ENCODE data around the gene ARRDC4. TPM values are rescaled to one million over a fixed set of nuclear protein-coding genes. Genes with fewer than 3 reads are reported as not detected.

Gene ARRDC4
- total RNA-seq, 3 donors from 2014 or later: 13.9 to 25.8 (median 20.0) TPM

GRCh38 chr15:97930230-97930629 is 30.3 kb upstream of the ARRDC4 start:
- intact Hi-C loops (cut with DNase I; ENCODE audit: low total_unique reads): no loop called here
- H3K27ac ChIP-seq: no peak overlapping the region
- peaks cover 0 to 15% of the 10 kb centered on the region in 2 donors for H3K9me3 ChIP-seq

GRCh38 chr15:97931314-97931713 is 29.2 kb upstream of the ARRDC4 start:
- intact Hi-C loops (cut with DNase I; ENCODE audit: low total_unique reads): no loop called here
- Histone ChIP-seq H3K36me3 (no peaks in the 10 kb centered on the region), H3K9me3 (peaks cover 0 to 18% of the 10 kb centered on the region in 2 donors), H3K27ac (no peak overlapping the region), H3K27me3 (no peaks in the 10 kb centered on the region), H3K4me1 (no peaks in the 10 kb centered on the region), H3K4me3 (no peak overlapping the region)
- TF ChIP-seq CTCF (IDR thresholded peaks at IDR 0.05) (no peak), POLR2A (IDR thresholded peaks at IDR 0.05) (no peak), POLR2AphosphoS5 (IDR thresholded peaks at IDR 0.05) (no peak)
- no peak for DNase-seq (ENCODE audit: low spot score in 2 of 2)

More at GRCh38 chr15:97930230-97930629, 30.3 kb upstream of the ARRDC4 start:
- Histone ChIP-seq H3K27me3 (no peaks in the 10 kb centered on the region), H3K4me3 (no peak overlapping the region), H3K36me3 (no peaks in the 10 kb centered on the region), H3K4me1 (no peaks in the 10 kb centered on the region)
- DNase-seq (ENCODE audit: low spot score in 2 of 2): no peak
- TF ChIP-seq POLR2AphosphoS5 (IDR thresholded peaks at IDR 0.05): no peak
- TF ChIP-seq CTCF (IDR thresholded peaks at IDR 0.05): no peak
- no peak for TF ChIP-seq POLR2A (IDR thresholded peaks at IDR 0.05)

DNA sequence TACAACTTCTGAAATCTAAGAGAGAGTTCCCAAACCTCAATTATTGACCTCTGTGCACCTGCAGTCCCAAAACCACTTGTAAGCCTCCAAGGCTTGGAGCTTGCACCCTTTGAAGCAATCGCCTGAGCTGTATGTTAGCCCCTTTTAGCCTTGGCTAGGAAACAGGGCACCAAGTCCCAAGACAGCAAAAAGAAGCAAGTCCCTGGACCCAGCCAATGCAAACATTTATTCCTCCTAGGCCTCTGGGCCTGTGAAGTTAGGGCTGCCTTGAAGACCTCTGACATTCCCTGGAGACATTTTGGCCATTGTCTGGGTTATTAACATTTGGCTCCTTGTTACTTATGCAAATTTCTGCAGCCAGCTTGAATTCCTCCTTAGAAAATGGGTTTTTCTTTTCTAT is 26.9 kb upstream of the ARRDC4 start:
- no peak overlapping the region for H3K4me3 ChIP-seq
- intact Hi-C loops (cut with DNase I; ENCODE audit: low total_unique reads): no loop called here
- no peak overlapping the region for H3K27ac ChIP-seq
- H3K27me3 ChIP-seq: no peaks in the 10 kb centered on the region
- H3K4me1 ChIP-seq: no peaks in the 10 kb centered on the region
- no peaks in the 10 kb centered on the region for H3K36me3 ChIP-seq
- no peak for TF ChIP-seq POLR2AphosphoS5 (IDR thresholded peaks at IDR 0.05)
- no peak for TF ChIP-seq CTCF (IDR thresholded peaks at IDR 0.05)
- no peak for TF ChIP-seq POLR2A (IDR thresholded peaks at IDR 0.05)
- peaks cover 0 to 18% of the 10 kb centered on the region in 2 donors for H3K9me3 ChIP-seq
- DNase-seq (ENCODE audit: low spot score in 2 of 2): no peak

- Histone ChIP-seq H3K36me3 (no peaks in the 10 kb centered on the region), H3K9me3 (no peaks in the 10 kb centered on the region), H3K27me3 (no peaks in the 10 kb centered on the region), H3K4me3 (no peak overlapping the region), H3K4me1 (no peaks in the 10 kb centered on the region), H3K27ac (no peak overlapping the region)
- intact Hi-C loops (cut with DNase I; ENCODE audit: low total_unique reads): no loop called here
- TF ChIP-seq POLR2A (IDR thresholded peaks at IDR 0.05) (no peak), POLR2AphosphoS5 (IDR thresholded peaks at IDR 0.05) (no peak), CTCF (IDR thresholded peaks at IDR 0.05) (no peak)
- no peak for DNase-seq (ENCODE audit: low spot score in 2 of 2)
Measured at GRCh38 chr15:97940993-97941392, 19.5 kb upstream of the ARRDC4 start.

DNA sequence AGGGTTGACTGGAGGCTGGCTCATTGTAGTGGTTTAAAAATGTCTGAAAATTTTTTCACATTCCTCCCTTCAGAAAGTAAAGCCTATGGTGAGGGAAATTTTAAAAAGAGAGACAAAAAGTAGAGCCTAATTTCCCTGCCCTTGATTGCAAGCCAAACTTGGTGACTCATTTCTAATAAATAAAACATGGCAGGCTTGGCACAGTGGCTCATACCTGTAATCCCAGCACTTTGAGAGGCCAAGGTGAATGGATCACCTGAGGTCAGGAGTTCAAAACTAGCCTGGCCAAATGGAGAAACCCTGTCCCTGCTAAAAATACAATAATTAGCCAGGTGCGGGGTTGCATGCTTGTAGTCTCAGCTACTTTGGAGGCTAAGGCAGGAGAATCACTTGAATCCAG is 18.9 kb upstream of the ARRDC4 start:
- Histone ChIP-seq H3K27me3 (no peaks in the 10 kb centered on the region), H3K9me3 (no peaks in the 10 kb centered on the region), H3K4me1 (no peaks in the 10 kb centered on the region), H3K4me3 (no peak overlapping the region), H3K27ac (no peak overlapping the region), H3K36me3 (no peaks in the 10 kb centered on the region)
- intact Hi-C loops (cut with DNase I; ENCODE audit: low total_unique reads): no loop called here
- DNase-seq (ENCODE audit: low spot score in 2 of 2): no peak
- no peak for TF ChIP-seq POLR2A (IDR thresholded peaks at IDR 0.05)

GRCh38 chr15:97944724-97945123 is 15.8 kb upstream of the ARRDC4 start:
- Histone ChIP-seq H3K4me3 (no peak overlapping the region), H3K9me3 (no peaks in the 10 kb centered on the region), H3K27ac (no peak overlapping the region), H3K4me1 (no peaks in the 10 kb centered on the region), H3K27me3 (no peaks in the 10 kb centered on the region), H3K36me3 (no peaks in the 10 kb centered on the region)
- TF ChIP-seq CTCF (IDR thresholded peaks at IDR 0.05) (no peak), POLR2AphosphoS5 (IDR thresholded peaks at IDR 0.05) (no peak), POLR2A (IDR thresholded peaks at IDR 0.05) (no peak)
- DNase-seq (ENCODE audit: low spot score in 2 of 2): no peak
- intact Hi-C loops (cut with DNase I; ENCODE audit: low total_unique reads): no loop called here
